A204.1 (cell line): ENCODE data around the gene APPL1.

ENCODE experiments used
- FAIRE-seq: peaks from 2 replicates; lab custom pipeline; 2012; peaks lifted over from hg19 to GRCh38; lab: Jason Lieb, UNC

The APPL1 gene, protein sequence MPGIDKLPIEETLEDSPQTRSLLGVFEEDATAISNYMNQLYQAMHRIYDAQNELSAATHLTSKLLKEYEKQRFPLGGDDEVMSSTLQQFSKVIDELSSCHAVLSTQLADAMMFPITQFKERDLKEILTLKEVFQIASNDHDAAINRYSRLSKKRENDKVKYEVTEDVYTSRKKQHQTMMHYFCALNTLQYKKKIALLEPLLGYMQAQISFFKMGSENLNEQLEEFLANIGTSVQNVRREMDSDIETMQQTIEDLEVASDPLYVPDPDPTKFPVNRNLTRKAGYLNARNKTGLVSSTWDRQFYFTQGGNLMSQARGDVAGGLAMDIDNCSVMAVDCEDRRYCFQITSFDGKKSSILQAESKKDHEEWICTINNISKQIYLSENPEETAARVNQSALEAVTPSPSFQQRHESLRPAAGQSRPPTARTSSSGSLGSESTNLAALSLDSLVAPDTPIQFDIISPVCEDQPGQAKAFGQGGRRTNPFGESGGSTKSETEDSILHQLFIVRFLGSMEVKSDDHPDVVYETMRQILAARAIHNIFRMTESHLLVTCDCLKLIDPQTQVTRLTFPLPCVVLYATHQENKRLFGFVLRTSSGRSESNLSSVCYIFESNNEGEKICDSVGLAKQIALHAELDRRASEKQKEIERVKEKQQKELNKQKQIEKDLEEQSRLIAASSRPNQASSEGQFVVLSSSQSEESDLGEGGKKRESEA

DNA sequence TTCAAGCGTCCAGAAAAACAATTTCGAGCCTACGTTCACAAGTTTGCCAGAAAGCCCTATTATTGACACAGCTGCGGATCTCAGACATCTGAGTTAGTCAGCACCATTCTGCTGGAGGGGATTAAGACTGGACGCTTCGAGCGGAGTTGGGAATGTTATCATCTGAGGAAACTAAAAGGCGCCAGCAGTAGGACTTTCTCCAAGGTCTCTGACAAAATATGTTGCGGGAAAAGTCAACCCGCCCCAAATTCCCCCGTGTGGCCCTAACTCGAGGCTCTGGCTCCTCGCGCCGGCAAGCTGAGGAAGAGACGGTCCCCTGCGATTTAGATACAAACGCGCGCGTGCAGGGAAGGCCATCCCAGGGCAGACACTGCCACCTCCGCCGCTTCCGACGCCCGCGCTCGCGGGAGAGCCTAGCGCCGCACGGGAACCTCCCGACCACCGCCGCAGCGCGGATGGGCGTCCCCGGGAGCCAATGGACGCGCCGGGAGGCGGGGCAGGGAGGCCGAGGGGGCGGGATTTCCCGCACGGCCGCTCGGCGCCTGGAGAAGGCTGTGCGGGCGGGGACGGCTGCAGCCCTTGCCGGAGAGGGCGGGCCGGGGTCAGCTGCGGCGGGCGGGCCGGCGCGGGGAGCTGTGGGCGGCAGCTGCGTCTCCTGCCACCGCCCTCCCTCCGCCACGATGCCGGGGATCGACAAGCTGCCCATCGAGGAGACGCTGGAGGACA, at the start of gene APPL1:
APPL1 (plus strand) TSS at position 526 of the 726 bp plus-strand sequence; CDS start at position 681, 155 bp downstream.
- FAIRE-seq, result no peak

DNA sequence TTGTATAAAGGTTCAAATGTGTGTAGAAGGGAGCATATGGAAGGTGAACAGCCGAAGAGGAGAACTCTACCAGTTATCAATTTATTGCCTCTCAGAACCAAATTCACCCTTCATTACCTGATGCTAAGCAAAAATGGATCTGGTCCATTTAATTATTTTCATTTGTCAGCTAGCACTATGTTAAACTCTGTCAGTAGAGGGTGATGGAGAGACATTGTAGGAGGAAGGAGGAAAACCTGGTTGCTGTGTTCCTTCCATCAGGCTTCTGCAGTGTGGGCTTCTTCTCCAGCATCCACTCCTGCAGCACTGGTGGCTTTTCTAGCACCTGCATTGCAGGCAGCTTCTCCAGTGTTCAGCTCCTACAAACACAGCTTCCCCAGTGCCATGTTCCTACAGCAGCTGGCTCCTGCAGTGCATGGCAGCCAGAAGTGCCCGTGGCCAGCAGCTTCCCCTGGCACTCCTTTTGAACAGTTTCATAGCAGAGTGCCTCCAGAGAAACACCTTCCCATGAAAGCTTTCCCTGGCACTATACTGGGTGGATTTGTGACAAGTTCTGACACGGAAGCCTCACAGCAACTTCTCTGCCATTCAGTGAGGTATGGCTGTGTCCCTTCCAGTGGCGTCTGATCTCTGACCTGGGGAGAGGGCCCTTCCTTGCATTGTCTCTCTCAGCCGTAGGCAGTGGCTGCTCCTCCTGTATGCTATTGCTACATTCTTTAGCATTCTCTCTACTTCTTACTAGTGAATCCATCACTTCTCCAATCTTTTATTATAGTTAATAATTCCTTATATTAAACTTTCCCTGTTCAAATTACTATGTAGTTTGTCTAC, 47.7 kb upstream of the APPL1 start:
- FAIRE-seq, result peak; percentile 86

DNA sequence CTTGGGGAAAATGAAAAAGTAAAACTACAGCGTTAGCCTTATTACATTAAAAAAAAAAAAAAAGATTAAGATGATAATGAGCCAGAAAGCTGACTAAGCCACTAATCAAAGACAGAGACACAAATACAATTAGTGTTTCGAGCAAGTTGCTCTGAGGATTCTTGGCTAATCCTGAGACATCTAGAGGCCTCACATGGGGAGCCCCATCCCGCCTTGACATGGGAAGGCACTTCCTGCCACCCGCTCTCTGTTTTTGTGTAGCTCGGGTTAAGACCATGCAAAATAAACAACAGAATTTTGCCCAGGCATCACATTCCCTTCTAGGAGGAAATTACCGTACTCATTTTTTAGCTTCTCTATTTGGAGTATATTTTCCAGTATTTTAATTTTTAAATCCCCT, 43.0 kb upstream of the APPL1 start:
- no peak for FAIRE-seq

DNA sequence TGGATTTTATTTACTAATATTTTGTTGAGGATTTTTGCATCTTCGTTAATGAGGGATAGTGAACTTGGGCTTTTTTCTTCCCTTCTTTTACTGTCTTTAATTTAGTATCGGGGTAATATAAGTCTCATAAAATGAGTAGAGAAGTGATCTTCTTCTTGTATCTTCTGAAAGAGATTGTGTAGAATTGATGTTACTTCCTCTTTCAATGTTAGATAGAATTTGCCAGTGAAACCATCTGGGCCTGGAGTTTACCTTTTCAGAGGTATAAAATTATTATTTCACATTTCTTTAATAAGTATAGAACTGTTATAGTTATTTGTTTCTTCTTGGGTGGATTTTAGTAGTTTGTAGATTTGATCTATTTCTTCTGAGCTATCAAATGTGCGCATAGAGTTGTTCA, 35.5 kb upstream of the APPL1 start:
- FAIRE-seq, result peak; percentile 3

DNA sequence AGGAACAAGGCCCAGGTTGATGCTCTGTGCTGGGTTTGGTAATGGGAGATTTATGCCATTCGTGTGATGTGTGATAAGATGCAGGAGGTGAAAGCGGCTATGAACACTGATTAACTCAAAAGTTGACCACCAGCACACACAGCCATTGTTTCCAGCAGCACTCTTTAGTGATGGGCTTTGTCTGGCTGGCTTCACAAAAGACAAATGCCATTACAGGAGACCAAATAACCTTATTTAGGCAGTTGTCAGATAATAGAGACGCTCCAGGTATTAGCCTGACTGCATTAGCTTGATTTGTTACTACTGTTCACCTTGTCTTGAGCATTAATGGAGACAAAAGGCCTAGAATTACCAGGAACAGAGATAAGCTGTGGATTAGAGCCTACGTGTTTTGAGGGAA, 32.9 kb upstream of the APPL1 start:
- no peak for FAIRE-seq

DNA sequence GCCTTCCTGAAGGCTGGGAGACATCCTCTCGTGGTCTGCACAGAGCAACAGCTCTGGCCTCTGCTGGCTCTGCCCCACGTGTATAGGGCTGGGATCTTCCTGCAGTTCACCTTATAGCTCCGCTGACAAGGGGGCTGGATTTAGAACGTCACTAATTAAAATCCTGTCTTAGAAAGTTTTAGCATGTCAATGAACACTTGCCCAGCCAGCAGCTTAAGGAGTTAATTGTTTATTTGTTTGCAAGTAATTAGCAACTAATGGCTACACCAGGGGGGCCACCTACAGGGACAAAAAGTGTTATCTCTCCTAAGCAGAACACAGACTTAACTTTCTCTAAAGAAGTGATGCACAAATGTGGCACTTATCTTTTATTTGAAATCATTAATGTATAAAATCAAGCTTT, 27.6 kb upstream of the APPL1 start, which contains the start of gene HESX1:
HESX1 (minus strand) TSS at position 84 of the 403 bp plus-strand sequence; CDS start at position 24, 60 bp downstream.
- FAIRE-seq, result no peak

DNA sequence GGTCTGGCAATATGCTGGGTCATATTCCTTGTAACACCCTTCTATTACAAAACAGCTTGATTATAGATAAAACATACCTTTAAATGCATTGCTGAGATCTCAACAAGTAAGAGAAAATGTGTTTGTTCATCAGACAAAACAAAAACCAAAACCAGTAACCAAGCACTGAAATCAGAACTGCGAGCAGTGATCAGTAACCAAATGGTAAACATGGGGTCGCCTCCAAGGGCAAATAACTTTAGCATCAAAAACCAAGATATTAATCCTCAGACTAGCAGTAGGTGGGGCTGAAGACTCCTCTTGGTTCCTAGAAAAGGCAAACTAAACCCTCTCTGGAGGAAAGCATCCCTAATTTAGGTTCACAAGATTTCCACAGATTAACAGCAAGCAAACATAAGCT, 21.1 kb upstream of the APPL1 start:
- FAIRE-seq, result no peak

DNA sequence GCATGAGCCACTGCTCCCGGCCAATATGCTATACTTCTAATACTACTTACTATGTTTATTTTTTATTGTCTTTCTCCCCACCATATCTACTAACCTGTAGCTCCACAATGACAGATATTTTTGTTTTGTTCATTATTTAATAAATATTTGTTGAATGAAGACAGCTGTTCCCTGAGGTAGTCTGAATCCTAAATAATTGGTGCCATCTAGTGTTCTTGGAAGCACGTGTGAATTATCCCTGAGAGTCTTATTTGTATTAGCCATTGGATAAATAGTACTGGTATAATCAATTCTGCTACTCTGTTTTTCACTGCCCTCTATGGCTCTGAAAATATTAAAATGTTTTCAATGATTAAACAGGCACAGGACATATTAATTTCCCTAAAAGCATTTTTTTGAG, 5.6 kb upstream of the APPL1 start:
- peak; percentile 85 for FAIRE-seq

DNA sequence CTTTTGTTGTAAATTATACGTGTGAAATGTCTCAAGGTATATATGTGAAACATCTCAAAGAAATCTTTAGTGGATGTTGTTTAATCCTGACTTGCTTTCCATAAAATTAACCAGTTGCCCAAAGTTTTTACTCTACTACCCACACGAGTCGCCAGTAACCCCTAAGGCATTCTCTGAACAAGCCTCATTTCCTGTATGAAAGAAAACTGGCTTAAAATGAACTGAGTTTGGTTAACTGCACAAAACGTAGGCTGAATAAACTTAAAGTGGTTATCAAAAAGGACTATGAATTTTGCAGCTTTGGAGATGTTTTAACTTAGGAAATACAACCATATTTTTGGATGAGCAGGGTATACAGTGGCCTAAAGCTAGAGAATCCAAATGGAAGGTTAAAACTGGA, 2.7 kb upstream of the APPL1 start:
- no peak for FAIRE-seq

DNA sequence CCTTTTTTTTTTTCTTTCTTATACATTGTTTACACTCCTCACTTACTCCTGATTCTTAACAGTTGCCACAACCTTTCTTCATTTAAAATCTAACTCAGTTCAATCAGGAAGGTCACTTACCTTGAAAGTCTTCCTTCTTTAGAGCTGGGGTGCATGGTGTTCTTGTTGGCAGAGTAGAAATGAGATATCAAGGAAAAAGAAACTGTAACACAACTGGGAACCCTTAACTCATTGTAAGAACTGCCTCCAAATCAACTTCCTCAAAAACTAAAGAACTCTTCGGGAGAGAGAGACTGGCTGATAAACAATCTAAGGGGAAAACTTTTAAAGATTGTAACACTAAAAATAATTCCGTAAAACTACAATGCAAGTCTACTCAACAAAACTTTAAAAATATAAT, 1.4 kb upstream of the APPL1 start:
- no peak for FAIRE-seq

DNA sequence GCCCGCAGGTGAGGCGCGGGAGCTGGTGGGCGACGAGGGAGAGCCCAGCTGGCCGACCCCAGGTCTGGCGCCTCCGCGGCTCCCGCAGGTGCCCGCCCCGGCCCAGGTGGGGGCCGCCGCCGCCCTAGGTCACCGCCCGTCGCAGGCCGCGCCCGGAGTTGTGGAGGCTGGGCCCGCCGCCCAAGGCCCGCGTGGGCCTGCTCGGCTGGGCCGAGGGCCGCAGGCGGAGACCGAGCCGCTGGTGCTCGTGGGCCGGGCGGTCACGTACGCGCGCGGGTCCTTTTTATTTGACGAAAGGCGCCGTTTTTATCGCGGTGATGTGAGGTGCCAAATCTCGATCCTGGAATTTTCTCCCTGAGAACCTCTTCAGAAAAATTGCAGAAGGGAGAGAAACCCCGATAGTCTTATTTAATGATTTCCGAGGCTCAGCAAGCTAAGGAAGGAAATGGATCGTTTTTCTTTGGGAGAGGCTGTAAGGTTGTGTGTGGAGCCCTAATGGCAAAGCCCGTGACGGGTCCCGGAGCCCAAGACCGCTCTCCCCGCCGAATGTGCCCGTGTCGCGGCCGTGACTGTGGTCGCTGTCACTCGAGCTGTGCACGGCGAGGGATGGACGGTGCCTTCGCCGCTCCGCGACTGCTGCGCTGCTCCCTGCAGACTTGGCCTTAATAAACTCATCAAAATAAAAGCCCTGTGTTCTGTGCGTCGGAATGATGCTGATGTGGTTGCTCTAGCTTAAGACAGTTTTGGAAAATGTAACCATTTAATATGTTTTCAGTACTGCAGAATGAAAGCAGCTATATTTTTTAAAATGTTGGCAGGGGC, 612 bp downstream of the APPL1 start:
- no peak for FAIRE-seq

DNA sequence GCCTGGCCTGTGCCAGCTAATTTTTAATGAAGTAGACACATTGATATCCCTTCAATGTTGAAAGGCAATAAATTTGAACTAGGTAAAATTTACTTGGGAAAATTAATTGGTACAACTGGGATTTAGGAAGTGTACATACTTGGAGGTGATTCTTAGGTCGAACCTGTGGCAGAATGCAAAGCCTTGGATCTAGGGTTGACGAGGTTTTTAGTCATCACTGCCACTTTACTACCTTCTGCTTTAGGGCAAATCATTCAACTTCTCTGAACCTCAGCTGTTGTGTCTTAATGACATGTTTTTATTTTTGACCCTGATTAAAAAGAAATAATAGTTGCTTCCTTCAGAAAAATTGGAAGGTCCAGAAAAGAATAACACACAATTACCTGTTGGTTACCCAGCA, 2.5 kb downstream of the APPL1 start:
- no peak for FAIRE-seq

DNA sequence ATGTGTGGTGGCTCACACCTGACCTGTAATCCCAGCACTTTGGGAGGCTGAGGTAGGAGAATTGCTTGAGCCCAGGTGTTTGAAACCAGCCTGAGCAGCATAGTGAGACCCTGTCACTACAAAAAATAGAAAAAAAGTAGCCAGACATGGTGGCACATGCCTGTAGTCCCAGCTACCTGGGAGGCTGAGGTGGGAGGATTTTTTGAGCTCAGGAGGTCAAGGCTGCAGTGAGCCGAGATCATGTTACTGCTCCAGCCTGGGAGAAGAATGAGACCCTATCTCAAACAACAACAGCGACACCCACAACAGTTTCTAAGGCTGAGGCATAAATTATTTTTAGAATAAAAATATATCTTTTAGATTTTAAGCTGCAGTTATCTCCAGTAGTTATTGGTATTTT, 6.3 kb downstream of the APPL1 start:
- FAIRE-seq, result no peak

DNA sequence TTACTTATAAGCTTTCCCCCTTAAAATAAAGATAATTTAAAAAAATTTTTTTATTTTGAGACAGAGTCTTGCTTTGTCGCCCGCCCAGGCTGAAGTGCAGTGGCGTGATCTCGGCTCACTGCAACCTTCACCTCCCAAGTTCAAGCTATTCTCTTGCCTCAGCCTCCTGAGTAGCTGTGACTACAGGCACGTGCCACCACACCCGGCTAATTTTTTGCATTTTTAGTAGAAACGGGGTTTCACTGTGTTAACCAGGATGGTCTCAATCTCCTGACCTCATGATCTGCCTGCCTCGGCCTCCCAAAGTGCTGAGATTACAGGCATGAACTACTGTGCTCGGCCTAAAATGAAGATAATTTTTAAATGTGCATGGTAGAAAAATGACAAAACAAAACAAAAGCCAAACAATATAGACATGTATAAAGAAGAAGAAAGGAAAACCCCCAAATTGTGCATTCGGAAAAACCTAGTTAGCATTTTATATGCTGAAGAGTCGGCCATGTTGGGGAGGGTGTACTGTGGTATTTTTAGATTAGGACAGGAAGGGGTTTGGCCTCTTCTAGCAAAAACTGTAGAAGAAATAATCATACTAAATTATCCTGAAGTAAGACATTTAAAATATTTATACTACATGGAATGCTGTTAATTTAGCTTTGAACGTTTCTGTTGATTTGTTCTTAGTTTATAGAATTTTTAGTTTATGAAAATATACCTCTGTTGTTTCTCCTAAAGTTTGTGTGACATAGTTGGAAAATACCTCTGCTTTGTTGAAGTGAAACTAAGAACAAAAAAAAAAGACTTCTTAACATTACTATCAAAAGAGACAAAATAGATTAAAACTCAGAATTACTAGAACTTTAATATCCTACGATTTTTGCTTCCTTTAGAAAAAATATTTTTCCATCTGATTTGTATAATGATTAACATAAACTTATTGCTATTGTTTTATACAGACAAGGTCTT, 7.4 kb downstream of the APPL1 start:
- peak; percentile 87 for FAIRE-seq

DNA sequence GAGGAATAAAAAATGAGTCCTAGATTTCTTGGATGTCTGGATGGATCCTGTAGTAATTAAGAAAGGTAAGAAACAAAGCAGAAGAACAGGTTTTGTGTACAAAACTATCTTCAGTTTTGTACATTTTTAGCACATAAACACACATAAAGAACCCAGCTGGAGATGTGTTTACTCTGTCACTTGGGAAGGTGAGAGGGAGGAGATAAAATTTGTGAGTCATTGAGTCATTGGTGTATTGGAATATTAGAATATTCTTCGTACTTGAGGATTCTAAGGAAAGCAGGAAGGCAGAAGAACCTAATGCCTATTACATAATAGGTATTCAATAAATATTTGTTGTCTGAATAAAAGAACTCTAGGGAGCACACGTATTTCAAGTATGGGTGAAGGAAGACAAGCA, 17.4 kb downstream of the APPL1 start:
- FAIRE-seq, result no peak

DNA sequence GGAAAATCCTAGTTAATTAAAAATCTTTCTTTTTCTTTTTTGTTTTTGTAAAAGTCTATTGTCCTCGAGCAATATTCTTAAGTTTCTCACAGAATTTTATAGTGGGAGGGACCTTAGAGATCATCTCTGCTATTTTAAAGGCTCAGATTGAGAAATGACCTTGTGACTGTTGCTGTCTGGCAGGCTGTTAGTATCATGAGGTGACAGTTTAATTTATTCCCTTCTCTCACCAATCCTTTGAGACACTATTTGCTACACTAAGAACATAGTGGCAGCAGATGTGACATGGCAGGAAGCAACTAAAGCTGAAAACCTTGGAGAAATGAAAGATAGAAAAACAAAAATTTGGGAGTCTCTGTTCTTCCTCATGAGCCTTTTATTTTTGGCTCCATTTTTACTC, 24.9 kb downstream of the APPL1 start:
- FAIRE-seq, result no peak

DNA sequence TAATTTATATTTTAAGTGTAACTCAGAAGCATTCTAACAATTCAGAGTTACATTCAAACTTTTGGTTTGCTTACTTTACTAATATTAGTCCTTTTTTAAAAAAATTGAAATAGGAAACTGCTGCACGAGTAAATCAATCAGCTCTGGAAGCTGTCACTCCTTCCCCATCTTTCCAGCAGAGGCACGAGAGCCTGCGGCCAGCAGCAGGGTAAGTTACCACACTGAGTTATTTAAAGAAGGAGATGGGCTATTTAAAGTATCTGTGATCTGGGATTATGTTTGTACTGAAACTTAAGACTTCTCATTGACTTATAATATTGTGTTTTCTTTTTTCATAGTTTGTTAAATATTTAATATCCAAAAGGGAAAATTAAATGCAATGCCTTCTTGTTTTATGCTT, 29.3 kb downstream of the APPL1 start:
- FAIRE-seq, result no peak

DNA sequence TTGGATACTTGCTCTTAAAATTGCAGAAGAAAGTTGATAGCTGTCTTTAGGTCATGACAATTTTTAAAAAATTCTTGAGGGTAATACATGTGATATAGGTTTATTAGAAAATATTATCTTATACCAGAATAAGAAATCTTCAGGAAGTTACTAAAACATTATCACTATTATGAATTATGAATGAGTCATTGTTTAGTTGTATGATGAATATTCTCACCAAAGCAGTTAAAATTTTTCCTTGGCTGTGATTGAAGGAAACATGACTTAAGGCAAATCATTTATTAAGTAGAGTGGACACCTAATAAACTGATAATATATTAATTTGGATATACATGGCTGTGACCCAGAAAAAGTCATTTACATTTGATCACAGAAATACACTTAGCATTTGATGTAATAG, 30.1 kb downstream of the APPL1 start:
- FAIRE-seq, result peak; percentile 59

DNA sequence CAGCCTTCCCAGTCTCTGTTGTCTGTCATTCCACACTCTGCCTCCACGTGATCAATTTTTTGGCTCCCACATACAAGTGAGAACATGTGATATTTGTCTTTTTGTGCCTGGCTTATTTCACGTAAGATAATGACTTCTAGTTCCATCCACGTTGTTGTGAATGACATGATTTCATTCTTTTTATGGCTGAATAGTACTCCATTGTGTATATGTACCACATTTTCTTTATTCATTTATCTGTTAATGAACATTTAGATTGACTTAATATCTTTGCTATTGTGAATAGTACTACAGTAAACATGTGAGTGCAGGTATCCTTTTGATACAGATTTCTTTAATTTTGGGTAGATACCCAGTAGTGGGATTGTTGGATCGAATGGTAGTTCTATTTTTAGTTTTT, 33.6 kb downstream of the APPL1 start:
- no peak for FAIRE-seq

DNA sequence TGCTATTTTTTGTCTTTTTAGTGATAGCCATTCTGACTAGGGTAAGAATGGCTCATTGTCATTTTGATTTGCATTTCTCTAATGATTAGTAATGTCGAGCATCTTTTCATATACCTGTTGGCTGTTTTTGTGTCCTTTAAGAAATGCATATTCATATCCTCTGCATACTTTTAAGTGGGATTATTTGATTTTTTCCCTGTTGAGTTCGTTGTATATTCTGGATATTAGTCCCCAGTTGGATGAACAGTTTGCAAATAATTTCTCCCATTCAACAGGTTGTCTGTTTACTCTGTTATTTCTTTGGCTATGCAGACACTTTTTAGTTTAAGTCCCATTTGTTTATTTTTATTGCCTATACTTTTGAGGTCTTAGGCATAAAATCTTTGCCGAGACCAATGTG, 34.4 kb downstream of the APPL1 start:
- FAIRE-seq, result no peak
